ENCODE measurements around the gene MCTP1. TPM values are rescaled to one million over a fixed set of nuclear protein-coding genes. Genes with fewer than 3 reads are reported as not detected.
A peak's percentile ranks its signal among the peaks of the same experiment; 100 is the strongest.

Gene MCTP1
- total RNA-seq, 4 donors from 2014 or later, result 11.2 to 43.6 (median 16.8) TPM

DNA sequence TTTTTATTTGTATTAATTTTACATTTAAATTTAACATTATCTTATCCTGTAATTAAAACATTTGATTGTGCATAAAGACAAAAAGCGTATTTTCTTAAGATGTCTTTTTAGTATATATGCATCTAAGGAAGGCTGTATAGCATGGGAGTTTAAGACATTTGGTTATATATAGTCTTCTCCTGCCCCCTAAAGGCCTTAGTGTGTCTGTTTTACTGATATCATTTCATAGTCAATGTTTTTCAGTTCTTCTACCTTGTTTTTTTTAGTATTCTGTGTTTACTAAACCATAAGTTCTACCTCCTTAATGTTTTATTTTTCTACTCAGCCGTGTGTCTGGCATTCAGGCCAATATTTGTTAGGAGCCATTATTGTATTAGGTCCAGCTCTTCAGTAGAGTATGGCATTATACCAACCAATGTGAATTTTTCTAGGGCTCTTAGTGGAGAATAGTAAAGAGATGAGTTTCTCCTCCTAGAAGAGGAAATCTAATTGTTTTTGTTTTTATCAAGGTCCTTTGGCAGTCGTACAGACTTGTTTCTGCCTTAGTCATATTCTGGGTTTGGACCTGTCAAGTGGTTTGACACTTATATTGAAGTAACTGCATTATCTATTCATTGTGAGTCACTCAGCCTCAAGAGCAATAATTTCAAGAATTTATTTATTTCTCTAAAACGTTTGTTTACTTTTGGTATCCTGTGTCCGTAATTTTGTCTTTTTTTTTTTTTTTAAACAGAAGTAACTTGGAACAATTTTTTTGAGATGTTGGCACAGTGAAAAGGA, 591.7 kb downstream of the MCTP1 start:
- no peak for DNase-seq (ENCODE audit: extremely low spot score)
- intact Hi-C loops (cut with DNase I), result no loop called here
- H3K36me3 ChIP-seq, result peaks cover 0 to 12% (median 5%) of the 10 kb centered on the region in 4 donors
- 46% methylated on average over 5 of the region's 5 CpGs for WGBS
- TF ChIP-seq CTCF (IDR thresholded peaks at IDR 0.05) (peak in 1 of 3 experiments; percentile 33), POLR2AphosphoS5 (IDR thresholded peaks at IDR 0.05) (no peak)
- H3K27ac ChIP-seq (replicated peaks in 1 of 4), result no peak overlapping the region
- no peaks in the 10 kb centered on the region for H3K9me3 ChIP-seq
- no peaks in the 10 kb centered on the region for H3K27me3 ChIP-seq
- peaks cover 0 to 3% (median 0%) of the 10 kb centered on the region in 4 donors for H3K4me1 ChIP-seq
- H3K4me3 ChIP-seq, result no peak overlapping the region

GRCh38 chr5:94692581-94692980, 592.3 kb downstream of the MCTP1 start:
- 76% methylated on average over 3 of the region's 3 CpGs for WGBS
- H3K36me3 ChIP-seq, result peaks cover 0 to 12% (median 5%) of the 10 kb centered on the region in 4 donors
- peaks cover 0 to 3% (median 0%) of the 10 kb centered on the region in 4 donors for H3K4me1 ChIP-seq
- no peak for TF ChIP-seq POLR2AphosphoS5 (IDR thresholded peaks at IDR 0.05)
- no peak for TF ChIP-seq CTCF (IDR thresholded peaks at IDR 0.05)
- no peak for TF ChIP-seq EP300 (IDR thresholded peaks at IDR 0.05)
- TF ChIP-seq POLR2A (IDR thresholded peaks at IDR 0.05; ENCODE audit: low read depth), result no peak
- H3K9me3 ChIP-seq, result no peaks in the 10 kb centered on the region
- H3K4me3 ChIP-seq, result no peak overlapping the region
- intact Hi-C loops (cut with DNase I), result no loop called here
- DNase-seq (ENCODE audit: extremely low spot score), result no peak
- H3K27ac ChIP-seq (replicated peaks in 1 of 4), result no peak overlapping the region
- no peaks in the 10 kb centered on the region for H3K27me3 ChIP-seq

GRCh38 chr5:94691949-94692348, 592.9 kb downstream of the MCTP1 start:
- H3K27me3 ChIP-seq, result no peaks in the 10 kb centered on the region
- intact Hi-C loops (cut with DNase I), result no loop called here
- TF ChIP-seq CTCF (IDR thresholded peaks at IDR 0.05) (no peak), POLR2AphosphoS5 (IDR thresholded peaks at IDR 0.05) (no peak), EP300 (IDR thresholded peaks at IDR 0.05) (no peak), POLR2A (IDR thresholded peaks at IDR 0.05; ENCODE audit: low read depth) (no peak)
- H3K4me3 ChIP-seq, result no peak overlapping the region
- DNase-seq (ENCODE audit: extremely low spot score), result no peak
- H3K27ac ChIP-seq (replicated peaks in 1 of 4), result no peak overlapping the region
- WGBS, result 25% methylated on average over 4 of the region's 4 CpGs
- H3K9me3 ChIP-seq, result no peaks in the 10 kb centered on the region
- peaks cover 0 to 3% (median 0%) of the 10 kb centered on the region in 4 donors for H3K4me1 ChIP-seq
- H3K36me3 ChIP-seq, result peaks cover 0 to 17% (median 10%) of the 10 kb centered on the region in 4 donors

GRCh38 chr5:94691291-94691690, 593.6 kb downstream of the MCTP1 start:
- WGBS, result 64% methylated on average over 1 of the region's 1 CpG
- H3K36me3 ChIP-seq, result peaks cover 0 to 24% (median 15%) of the 10 kb centered on the region in 4 donors
- no peaks in the 10 kb centered on the region for H3K27me3 ChIP-seq
- DNase-seq (ENCODE audit: extremely low spot score), result no peak
- H3K4me3 ChIP-seq, result no peak overlapping the region
- TF ChIP-seq POLR2AphosphoS5 (IDR thresholded peaks at IDR 0.05) (no peak), EP300 (IDR thresholded peaks at IDR 0.05) (no peak), CTCF (IDR thresholded peaks at IDR 0.05) (no peak), POLR2A (IDR thresholded peaks at IDR 0.05; ENCODE audit: low read depth) (no peak)
- H3K9me3 ChIP-seq, result no peaks in the 10 kb centered on the region
- H3K27ac ChIP-seq (replicated peaks in 1 of 4), result no peak overlapping the region
- peaks cover 0 to 3% (median 0%) of the 10 kb centered on the region in 4 donors for H3K4me1 ChIP-seq
- intact Hi-C loops (cut with DNase I), result no loop called here

All from esophagus muscularis mucosa (tissue), 4 donors.